HG02678 (cell line): ENCODE results near the gene ANKRD44.

Experiments used
- ATAC-seq: cut with Tn5 transposase; IDR thresholded peaks from one replicate; pipeline ENCODE4 v1.9.1; 2021; ENCODE audit warnings: mild to moderate bottlenecking, moderate library complexity; ENCODE audit not compliant: unreplicated experiment

Gene ANKRD44

GRCh38 chr2:196970099-196970498, 340.5 kb downstream of the ANKRD44 start:
- ATAC-seq, result no peak

- no peak for ATAC-seq
These were observed 342.1 kb downstream of the ANKRD44 start for GRCh38 chr2:196968516-196968915.

- ATAC-seq, result no peak
These were observed 342.8 kb downstream of the ANKRD44 start for GRCh38 chr2:196967775-196968174.

- ATAC-seq, result no peak
These were observed 343.5 kb downstream of the ANKRD44 start for GRCh38 chr2:196967116-196967515.

- ATAC-seq, result no peak
These were observed 344.5 kb downstream of the ANKRD44 start for GRCh38 chr2:196966061-196966460.

GRCh38 chr2:196965651-196966050, 344.9 kb downstream of the ANKRD44 start:
- ATAC-seq, result no peak

- no peak for ATAC-seq
These were observed 346.6 kb downstream of the ANKRD44 start for GRCh38 chr2:196963961-196964360.

GRCh38 chr2:196963043-196963442, 347.5 kb downstream of the ANKRD44 start:
- no peak for ATAC-seq

GRCh38 chr2:196962325-196962724, 348.3 kb downstream of the ANKRD44 start:
- ATAC-seq, result no peak

GRCh38 chr2:196961889-196962288, 348.7 kb downstream of the ANKRD44 start:
- peak; percentile 94 for ATAC-seq

- ATAC-seq, result no peak
These were observed 350.7 kb downstream of the ANKRD44 start for GRCh38 chr2:196959734-196960338.

GRCh38 chr2:196959281-196959680, 351.3 kb downstream of the ANKRD44 start:
- ATAC-seq, result no peak

GRCh38 chr2:196957881-196958525, 352.6 kb downstream of the ANKRD44 start:
- no peak for ATAC-seq

GRCh38 chr2:196957442-196957841, 353.1 kb downstream of the ANKRD44 start:
- no peak for ATAC-seq

GRCh38 chr2:196956069-196956468, 354.5 kb downstream of the ANKRD44 start:
- no peak for ATAC-seq

- no peak for ATAC-seq
These were observed 355.5 kb downstream of the ANKRD44 start for GRCh38 chr2:196955036-196955435.

GRCh38 chr2:196954001-196954400, 356.6 kb downstream of the ANKRD44 start:
- no peak for ATAC-seq

- no peak for ATAC-seq
These were observed 357.6 kb downstream of the ANKRD44 start for GRCh38 chr2:196952936-196953335.

- no peak for ATAC-seq
These were observed 358.6 kb downstream of the ANKRD44 start for GRCh38 chr2:196951973-196952372.

GRCh38 chr2:196949116-196949515, 361.5 kb downstream of the ANKRD44 start:
- ATAC-seq, result no peak

- ATAC-seq, result peak; percentile 97
These were observed 366.0 kb downstream of the ANKRD44 start for GRCh38 chr2:196944570-196944969.

- ATAC-seq, result no peak
These were observed 369.0 kb downstream of the ANKRD44 start for GRCh38 chr2:196941398-196942078.
